Ammon's horn (tissue), 1 donor: ENCODE measurements around the gene PLCB3.
A peak's percentile ranks its signal among the peaks of the same experiment; 100 is the strongest.

ENCODE experiments used
- DNase-seq: peaks from one replicate; pipeline ENCODE4 v3.0.0-alpha.2; 2016; ENCODE audit warnings: low spot score

Gene PLCB3

GRCh38 chr11:64287676-64288352, 36.5 kb downstream of the PLCB3 start:
- DNase-seq, result no peak

GRCh38 chr11:64288353-64288750, 37.0 kb downstream of the PLCB3 start:
- DNase-seq, result no peak

GRCh38 chr11:64289002-64289564, 37.8 kb downstream of the PLCB3 start:
- no peak for DNase-seq

- no peak for DNase-seq
Measured at GRCh38 chr11:64290352-64291261, 39.3 kb downstream of the PLCB3 start.

- no peak for DNase-seq
Measured at GRCh38 chr11:64291262-64291751, 40.0 kb downstream of the PLCB3 start, which contains the start of gene KCNK4. KCNK4 (plus strand) TSS chr11:64291302; CDS start chr11:64293019, 1,717 bp downstream.

GRCh38 chr11:64291752-64292459, 40.6 kb downstream of the PLCB3 start:
- DNase-seq, result no peak

GRCh38 chr11:64292460-64293254, 41.3 kb downstream of the PLCB3 start:
- no peak for DNase-seq

- no peak for DNase-seq
Measured at GRCh38 chr11:64294774-64295173, 43.4 kb downstream of the PLCB3 start.

GRCh38 chr11:64295760-64296159, 44.4 kb downstream of the PLCB3 start:
- DNase-seq, result no peak

- no peak for DNase-seq
Measured at GRCh38 chr11:64296236-64296635, 44.9 kb downstream of the PLCB3 start.

- DNase-seq, result no peak
Measured at GRCh38 chr11:64296830-64297698, 45.7 kb downstream of the PLCB3 start.

- DNase-seq, result no peak
Measured at GRCh38 chr11:64297699-64298358, 46.5 kb downstream of the PLCB3 start.

- DNase-seq, result peak; percentile 81
Measured at GRCh38 chr11:64298966-64299846, 47.9 kb downstream of the PLCB3 start.

GRCh38 chr11:64299847-64300648, 48.7 kb downstream of the PLCB3 start, which contains the start of gene CATSPERZ:
CATSPERZ (plus strand) TSS chr11:64300358; CDS start chr11:64300411, 53 bp downstream.
- DNase-seq, result no peak

GRCh38 chr11:64303109-64304031, 52.0 kb downstream of the PLCB3 start:
- DNase-seq, result no peak

- no peak for DNase-seq
Measured at GRCh38 chr11:64304032-64304315, 52.6 kb downstream of the PLCB3 start.
